ENCODE measurements around the gene ASPSCR1. TPM values are rescaled to one million over a fixed set of nuclear protein-coding genes. Genes with fewer than 3 reads are reported as not detected.
"Not testable (repeated sequence)": the region's sequence is repeated elsewhere in the genome, so short reads cannot be mapped to it uniquely, and the experiment has no call there.

ASPSCR1 gene
- total RNA-seq, 1 donor from 2014 or later, result 13.1 TPM

- Histone ChIP-seq H3K4me1 (peaks cover 3% of the 10 kb centered on the region), H3K27me3 (peaks cover 32% of the 10 kb centered on the region), H2AFZ (replicated peaks) (no peak overlapping the region), H3K27ac (no peak overlapping the region), H3K9me3 (ENCODE audit: low read depth) (peaks cover under 1% of the 10 kb centered on the region), H4K20me1 (ENCODE audit: low read depth) (no peaks in the 10 kb centered on the region), H3K4me2 (peak overlapping the region; percentile 77), H3K9ac (no peak overlapping the region), H3K36me3 (no peaks in the 10 kb centered on the region), H3F3A (ENCODE audit: low read depth) (peaks cover 4% of the 10 kb centered on the region), H3K79me2 (ENCODE audit: low read depth) (peaks cover 13% of the 10 kb centered on the region), H3K4me3 (peak overlapping the region; percentile 96)
- TF ChIP-seq CTCF (IDR thresholded peaks at IDR 0.05), result no peak
- no peak for TF ChIP-seq EZH2 (IDR thresholded peaks at IDR 0.05)
- no peak for TF ChIP-seq EZH2phosphoT487 (IDR thresholded peaks at IDR 0.05)
- H3K27me3 Mint-ChIP-seq (ENCODE audit: insufficient read depth, low read depth), result peaks cover 11% of the 10 kb centered on the region
- H3K4me1 Mint-ChIP-seq, result peaks cover 17% of the 10 kb centered on the region
- no peak overlapping the region for H3K27ac Mint-ChIP-seq
- peaks cover 10% of the 10 kb centered on the region for H3K36me3 Mint-ChIP-seq
- H3K9me3 Mint-ChIP-seq, result peaks cover 13% of the 10 kb centered on the region
- no peak for DNase-seq (ENCODE audit: low spot score)
- peak overlapping the region; percentile 85 for H3K4me3 Mint-ChIP-seq
These were observed 1.3 kb downstream of the ASPSCR1 start for GRCh38 chr17:81978524-81979298.

DNA sequence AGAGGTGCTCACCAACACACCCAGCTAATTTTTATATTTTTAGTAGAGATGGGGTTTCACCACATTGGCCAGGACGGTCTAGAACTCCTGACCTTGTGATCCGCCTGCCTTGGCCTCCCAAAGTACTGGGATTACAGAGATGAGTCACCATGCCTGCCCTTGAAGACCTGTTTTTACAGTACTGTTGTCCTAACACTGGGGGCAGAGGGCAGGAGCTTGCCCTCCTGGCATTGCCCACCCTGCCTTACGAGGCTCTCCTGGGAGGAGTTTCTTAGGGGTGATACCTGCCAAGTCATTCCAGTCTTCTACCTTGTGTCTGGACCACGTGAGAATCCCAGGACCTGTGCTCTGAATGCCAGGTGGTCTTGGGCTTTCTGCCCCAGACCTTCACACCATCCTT is 2.7 kb downstream of the ASPSCR1 start:
- peaks cover 4% of the 10 kb centered on the region for H3F3A ChIP-seq (ENCODE audit: low read depth)
- Mint-ChIP-seq H3K4me3 (peak overlapping the region; percentile 68), H3K4me1 (peaks cover 19% of the 10 kb centered on the region), H3K27me3 (ENCODE audit: insufficient read depth, low read depth) (peaks cover 10% of the 10 kb centered on the region), H3K27ac (no peak overlapping the region), H3K9me3 (peaks cover 5% of the 10 kb centered on the region), H3K36me3 (peaks cover 12% of the 10 kb centered on the region)
- no peak overlapping the region for H3K9ac ChIP-seq
- no peak for TF ChIP-seq EZH2 (IDR thresholded peaks at IDR 0.05)
- TF ChIP-seq CTCF (IDR thresholded peaks at IDR 0.05), result no peak
- H3K4me2 ChIP-seq, result no peak overlapping the region
- no peak overlapping the region for H2AFZ ChIP-seq (replicated peaks)
- no peaks in the 10 kb centered on the region for H4K20me1 ChIP-seq (ENCODE audit: low read depth)
- H3K36me3 ChIP-seq, result no peaks in the 10 kb centered on the region
- peaks cover 3% of the 10 kb centered on the region for H3K4me1 ChIP-seq
- H3K4me3 ChIP-seq, result no peak overlapping the region
- peaks cover 13% of the 10 kb centered on the region for H3K79me2 ChIP-seq (ENCODE audit: low read depth)
- no peak overlapping the region for H3K27ac ChIP-seq
- no peaks in the 10 kb centered on the region for H3K9me3 ChIP-seq (ENCODE audit: low read depth)
- H3K27me3 ChIP-seq, result peaks cover 20% of the 10 kb centered on the region
- DNase-seq (ENCODE audit: low spot score), result no peak

DNA sequence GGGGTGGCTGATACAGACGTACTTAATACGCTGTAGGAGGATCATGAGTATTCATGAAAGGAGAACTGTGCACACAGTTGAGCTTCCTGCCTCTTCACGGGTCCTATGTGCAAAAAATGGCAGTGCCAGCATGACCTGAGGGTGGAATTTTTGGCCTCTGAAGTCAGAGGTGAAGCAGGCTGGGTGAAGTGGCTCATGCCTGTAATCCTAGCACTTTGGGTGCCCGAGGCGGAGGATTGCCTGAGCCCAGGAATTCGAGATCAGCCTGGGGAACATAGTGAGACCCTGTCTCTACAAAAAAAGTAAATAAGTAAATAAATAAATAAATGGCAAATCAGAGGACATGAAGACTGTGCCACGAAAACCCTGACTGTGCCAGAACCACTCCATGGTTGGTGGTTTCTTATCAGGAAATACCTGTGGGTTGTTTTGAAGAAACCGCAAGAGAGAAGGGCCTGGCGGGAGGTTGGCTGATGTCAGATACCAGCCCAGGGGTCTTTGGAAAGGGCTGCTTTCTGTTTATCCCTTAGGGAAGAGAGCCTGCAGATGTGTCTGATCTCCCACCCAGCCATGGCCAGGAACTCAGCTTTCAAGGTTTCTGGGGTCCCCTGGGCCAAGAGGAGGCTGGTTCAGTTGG is 3.4 kb downstream of the ASPSCR1 start:
- Histone ChIP-seq H3K9ac (no peak overlapping the region), H3K4me3 (no peak overlapping the region), H3K4me2 (no peak overlapping the region), H3K27ac (no peak overlapping the region), H2AFZ (replicated peaks) (no peak overlapping the region), H3K79me2 (ENCODE audit: low read depth) (peaks cover 13% of the 10 kb centered on the region), H3K36me3 (no peaks in the 10 kb centered on the region), H4K20me1 (ENCODE audit: low read depth) (no peaks in the 10 kb centered on the region), H3K4me1 (peaks cover 3% of the 10 kb centered on the region), H3K27me3 (peaks cover 13% of the 10 kb centered on the region), H3K9me3 (ENCODE audit: low read depth) (no peaks in the 10 kb centered on the region), H3F3A (ENCODE audit: low read depth) (peaks cover 4% of the 10 kb centered on the region)
- Mint-ChIP-seq H3K4me3 (no peak overlapping the region), H3K4me1 (peaks cover 19% of the 10 kb centered on the region), H3K27ac (no peak overlapping the region), H3K27me3 (ENCODE audit: insufficient read depth, low read depth) (peaks cover 7% of the 10 kb centered on the region), H3K36me3 (peaks cover 13% of the 10 kb centered on the region), H3K9me3 (peaks cover 4% of the 10 kb centered on the region)
- no peak for DNase-seq (ENCODE audit: low spot score)
- no peak for TF ChIP-seq EZH2 (IDR thresholded peaks at IDR 0.05)
- TF ChIP-seq CTCF (IDR thresholded peaks at IDR 0.05), result no peak
- TF ChIP-seq EZH2phosphoT487 (IDR thresholded peaks at IDR 0.05), result no peak

DNA sequence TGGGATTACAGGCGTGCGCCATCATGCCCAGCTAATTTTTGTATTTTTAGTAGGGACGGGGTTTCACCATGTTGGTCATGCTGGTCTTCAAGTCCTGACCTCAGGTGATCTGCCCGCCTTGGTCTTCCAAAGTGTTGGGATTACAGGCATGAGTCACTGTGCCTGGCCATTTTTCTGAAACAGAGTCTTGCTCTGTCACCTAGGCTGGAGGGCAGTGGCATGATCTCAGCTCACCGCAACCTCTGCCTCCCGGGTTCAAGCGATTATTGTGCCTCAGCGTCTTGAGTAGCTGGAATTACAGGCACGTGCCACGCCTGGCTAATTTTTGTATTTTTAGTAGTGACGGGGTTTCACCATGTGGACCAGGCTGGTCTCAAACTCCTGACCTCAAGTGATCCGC is 4.1 kb downstream of the ASPSCR1 start:
- not testable (repeated sequence) for H3K4me3 Mint-ChIP-seq; H4K20me1 ChIP-seq (ENCODE audit: low read depth); H3K4me1 ChIP-seq; H3K27ac ChIP-seq; H3F3A ChIP-seq (ENCODE audit: low read depth); H3K4me2 ChIP-seq; H3K27ac Mint-ChIP-seq; H3K9ac ChIP-seq; H2AFZ ChIP-seq (replicated peaks); H3K9me3 ChIP-seq (ENCODE audit: low read depth); DNase-seq (ENCODE audit: low spot score); H3K27me3 ChIP-seq; H3K4me3 ChIP-seq; H3K9me3 Mint-ChIP-seq; H3K27me3 Mint-ChIP-seq (ENCODE audit: insufficient read depth, low read depth); H3K36me3 ChIP-seq
- Mint-ChIP-seq H3K36me3 (peaks cover 13% of the 10 kb centered on the region), H3K4me1 (peaks cover 12% of the 10 kb centered on the region)
- peaks cover 13% of the 10 kb centered on the region for H3K79me2 ChIP-seq (ENCODE audit: low read depth)
